ENCODE data around the gene C9orf153.
"Not testable (repeated sequence)": the region's sequence is repeated elsewhere in the genome, so short reads cannot be mapped to it uniquely, and the experiment has no call there.

Gene C9orf153

DNA sequence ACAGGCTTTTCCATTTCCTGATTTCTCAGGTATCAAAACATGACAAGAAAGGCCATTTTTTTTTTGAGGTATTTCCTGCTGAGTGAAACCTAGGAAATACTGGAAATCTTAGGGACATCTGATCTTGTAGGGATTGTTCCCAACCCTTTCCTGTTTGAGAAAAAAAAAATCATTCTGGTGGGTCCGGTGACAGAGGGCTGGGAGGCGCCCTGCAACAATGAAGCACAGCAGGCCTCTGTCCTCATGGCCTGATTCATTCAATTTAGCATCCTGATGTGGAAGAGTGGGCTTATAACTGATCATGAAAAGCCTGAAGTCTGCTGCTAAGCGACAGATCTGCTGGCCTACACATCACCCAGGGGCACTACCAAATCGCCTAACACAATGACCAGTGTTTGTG lies 3.0 kb upstream of the C9orf153 start:
- no peak for DNase-seq

DNA sequence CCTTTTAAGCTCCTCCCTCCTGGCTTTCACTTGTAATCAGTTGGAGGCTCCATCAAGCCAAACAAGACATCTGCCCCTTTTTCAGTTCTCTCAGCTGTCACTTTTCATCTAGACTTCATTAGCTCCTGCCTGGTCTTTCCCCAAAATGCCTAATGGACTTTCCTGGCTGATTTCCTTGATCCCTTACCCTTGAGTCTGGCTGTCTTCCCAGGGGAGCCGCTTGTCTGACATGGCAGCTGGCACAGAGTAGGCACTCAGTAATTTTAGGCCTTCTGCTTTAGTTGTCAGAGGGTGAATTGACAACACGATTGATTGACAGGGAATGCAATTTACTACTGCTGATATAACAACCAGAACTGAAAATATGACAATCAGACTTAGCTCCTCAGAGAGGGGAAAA lies 2.1 kb downstream of the C9orf153 start:
- peak in 1 of 3 experiments; percentile 9 for DNase-seq

DNA sequence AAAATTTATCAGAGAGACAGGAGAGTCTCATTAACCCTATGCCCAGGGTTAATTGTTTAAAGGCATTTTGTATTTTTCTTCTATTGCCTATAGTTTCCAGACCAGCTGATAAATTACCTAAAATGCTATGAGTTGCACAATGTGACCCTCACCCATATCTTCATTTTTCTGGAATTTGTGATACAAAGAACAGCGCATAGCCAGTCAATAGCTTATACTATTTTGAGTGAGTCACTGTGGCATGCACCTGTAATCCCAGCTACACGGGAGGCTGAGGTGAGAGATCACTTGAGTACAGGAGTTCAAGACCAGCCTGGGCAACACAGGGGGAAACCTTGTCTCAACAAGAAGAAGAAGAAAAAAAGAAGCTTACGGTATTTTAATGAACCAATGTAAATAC lies 2.8 kb downstream of the C9orf153 start:
- DNase-seq, result no peak

DNA sequence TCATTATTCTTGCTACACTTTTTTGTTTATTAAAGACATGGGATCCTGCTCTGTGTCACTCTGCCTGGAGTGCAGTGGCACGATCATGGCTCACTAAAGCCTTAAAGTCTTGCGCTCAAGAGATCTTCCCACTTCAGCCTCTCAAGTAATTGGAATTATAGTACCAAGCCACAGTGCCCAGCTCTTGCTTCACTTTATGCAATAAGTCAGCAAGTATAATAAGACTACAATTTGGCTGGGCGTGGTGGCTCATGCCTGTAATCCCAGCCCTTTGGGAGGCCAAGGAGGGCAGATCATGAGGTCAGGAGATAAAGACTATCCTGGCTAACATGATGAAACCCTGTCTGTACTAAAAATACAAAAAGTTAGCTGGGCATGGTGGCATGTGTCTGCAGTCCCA lies 5.9 kb downstream of the C9orf153 start:
- DNase-seq, result no peak

DNA sequence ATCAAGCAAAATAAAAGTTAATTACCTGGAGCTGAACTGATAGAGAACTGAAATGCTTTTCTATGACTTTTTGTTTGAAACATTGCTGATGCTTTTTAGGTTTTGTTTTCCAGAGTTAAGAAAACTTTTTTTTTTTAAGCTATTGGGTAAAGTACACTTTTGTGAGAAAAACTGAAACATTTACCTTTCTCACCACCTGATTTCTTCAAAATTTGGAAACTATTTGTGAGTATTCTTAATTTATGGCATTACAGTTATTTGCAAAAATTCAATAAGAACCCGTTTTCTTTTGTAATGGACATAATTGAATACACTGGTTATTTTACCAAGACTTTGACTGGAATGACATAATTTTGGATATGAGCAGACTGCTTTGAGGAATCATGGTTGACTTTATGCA lies 6.6 kb downstream of the C9orf153 start:
- no peak for DNase-seq

DNA sequence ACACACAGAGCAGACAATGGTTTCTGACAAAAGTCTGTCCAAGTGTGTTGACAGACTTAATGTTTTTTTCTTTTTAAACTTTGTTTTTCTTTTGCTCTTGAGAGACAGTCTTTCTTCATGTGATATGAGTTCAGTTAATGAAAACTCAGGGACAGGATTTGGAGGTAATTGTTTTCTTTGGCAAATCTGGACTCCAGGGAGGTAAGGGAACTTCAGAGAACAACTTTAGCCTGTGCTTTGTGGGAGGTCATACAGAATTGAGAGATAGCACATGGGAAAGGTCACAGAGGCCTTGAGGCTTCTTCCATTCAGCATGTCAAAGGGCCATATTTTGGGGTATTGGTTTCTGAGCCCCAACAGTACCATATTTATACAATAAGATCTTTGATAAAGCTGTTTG lies 9.3 kb downstream of the C9orf153 start:
- no peak for DNase-seq

DNA sequence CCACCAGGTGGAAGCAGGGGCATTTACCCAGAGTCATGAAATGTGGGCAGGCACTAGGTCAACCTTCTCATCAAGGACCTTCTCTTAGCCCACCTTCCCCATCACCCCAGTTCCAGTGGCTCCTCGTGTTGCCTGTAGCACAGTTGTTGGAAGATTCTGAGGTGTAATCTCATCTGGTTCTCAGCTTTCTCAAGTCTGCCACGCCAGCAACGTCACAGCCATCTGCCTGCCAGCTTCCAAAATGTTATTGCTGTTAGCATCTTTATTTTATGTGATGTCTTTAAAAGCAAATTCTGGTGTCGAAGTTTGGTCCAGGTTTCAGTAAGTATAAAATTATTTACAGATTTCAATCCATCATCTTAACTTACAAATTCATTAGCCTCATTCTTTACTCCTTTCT lies 10.7 kb downstream of the C9orf153 start:
- DNase-seq, result no peak

DNA sequence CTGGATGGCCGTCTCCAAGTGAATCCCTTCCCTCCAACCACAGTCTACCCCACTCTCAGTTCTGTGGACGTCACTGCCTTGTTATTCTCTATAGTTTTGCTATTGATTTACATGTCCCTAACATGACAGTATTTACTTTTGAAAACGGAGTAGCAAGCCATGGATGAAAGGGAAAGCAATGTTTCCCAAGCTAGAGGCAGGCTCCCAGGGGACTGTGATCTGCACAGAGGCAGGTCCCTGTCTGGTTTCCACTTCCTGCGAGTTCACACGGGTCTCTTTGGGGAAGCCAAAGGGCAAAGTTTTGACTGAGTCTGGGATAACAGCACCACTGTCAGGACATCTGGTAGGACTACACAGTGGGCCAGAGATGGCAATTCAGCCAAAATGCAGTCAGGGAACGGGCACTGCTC lies 12.7 kb downstream of the C9orf153 start:
- peak in 2 of 3 experiments; percentile 1 to 27 for DNase-seq

DNA sequence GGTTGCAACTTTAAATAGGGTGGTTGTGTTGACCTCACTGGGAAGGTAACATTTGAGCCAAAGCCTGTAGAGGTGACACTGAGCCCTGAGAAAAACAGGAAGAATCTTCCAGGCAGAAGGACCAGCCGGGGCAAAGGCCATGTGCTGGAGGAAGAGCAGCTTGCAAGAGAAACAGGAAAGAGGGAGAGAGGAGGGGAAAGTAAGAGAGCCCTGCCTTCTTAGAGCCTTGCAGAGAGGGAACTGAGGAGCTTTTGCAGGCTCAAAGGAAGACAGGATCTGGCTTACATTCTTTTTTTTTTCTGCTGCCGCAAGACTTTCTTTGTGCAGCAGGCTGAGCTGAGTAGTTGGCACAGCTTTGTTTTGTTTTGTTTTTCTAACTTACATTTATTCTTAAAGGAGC lies 17.4 kb downstream of the C9orf153 start:
- no peak for DNase-seq

DNA sequence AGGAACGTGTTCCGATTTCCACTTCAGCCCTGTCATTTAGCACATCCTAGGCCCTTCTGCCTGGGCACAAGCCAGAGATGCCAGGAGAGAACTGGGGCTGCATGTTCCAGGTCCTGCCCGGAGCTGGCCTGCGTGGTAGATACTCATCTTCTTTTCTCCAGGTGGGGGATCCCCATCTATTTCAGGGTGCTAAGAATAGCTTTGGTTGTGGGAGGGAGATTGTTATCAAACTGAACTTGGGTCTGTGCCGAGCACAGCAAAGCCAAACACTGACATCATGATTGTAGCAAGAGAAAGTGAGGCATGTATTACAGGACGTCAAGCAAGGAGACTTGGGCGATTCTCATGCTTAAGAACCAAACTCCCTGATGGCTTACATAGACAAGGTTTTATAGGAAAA lies 18.2 kb downstream of the C9orf153 start:
- no peak for DNase-seq

DNA sequence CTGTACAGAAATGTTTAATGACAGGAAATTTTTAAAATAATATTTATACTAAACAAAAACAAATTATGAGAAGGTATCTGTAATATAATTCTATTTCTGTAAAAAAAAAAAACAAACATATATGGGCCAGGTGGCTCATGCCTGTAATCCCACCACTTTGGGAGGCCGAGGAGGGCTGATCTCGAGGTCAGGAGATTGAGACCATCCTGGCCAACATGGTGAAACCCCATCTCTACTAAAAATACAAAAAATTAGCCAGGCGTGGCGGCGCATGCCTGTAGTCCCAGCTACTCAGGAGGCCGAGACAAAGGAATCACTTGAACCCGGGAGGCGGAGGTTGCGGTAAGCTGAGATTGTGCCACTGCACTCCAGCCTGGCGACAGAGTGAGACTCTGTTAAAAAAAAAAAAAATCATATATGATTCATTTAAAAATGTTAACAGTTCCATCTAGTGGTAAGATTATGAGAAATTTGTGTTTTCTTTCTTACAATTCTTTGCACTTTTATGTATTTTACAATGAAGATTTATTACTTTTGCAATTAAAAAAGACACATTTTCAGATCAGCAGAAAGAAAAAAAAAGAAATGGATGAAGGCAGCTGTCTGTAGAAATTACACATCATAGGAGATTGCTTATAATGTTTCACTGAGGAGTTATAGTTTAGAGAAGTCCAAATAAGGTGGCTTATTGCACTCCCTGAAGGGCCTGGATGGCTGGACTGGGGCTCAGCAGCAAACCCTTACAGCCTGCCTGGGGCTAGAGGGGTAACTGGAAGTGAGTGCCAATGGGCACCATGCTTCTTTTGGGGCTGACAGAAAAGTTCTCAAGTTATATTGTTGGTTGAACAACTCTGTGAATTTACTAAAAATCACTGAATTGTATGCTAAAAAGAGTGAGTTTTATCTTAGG lies 20.3 kb downstream of the C9orf153 start:
- DNase-seq, result peak in 1 of 3 experiments; percentile 32

DNA sequence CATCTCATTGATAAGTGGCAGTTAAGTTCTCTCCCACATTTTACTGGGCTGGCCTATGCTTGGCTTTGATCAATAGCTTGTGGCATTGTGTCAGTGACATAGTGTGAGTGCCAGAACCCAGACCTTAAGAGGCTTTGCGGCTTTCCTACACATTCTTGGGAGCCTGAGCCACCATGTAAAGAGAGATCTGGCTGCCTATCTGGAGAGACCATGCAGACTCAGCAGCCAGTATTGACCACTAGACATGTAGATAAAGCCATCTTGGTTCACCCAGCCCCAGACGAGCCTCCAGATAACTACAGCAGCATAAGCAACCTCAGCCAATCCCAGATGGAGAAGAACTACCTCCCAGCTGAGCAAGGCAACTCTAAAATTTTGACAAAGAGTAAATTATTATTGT lies 28.6 kb downstream of the C9orf153 start:
- DNase-seq, result no peak

DNA sequence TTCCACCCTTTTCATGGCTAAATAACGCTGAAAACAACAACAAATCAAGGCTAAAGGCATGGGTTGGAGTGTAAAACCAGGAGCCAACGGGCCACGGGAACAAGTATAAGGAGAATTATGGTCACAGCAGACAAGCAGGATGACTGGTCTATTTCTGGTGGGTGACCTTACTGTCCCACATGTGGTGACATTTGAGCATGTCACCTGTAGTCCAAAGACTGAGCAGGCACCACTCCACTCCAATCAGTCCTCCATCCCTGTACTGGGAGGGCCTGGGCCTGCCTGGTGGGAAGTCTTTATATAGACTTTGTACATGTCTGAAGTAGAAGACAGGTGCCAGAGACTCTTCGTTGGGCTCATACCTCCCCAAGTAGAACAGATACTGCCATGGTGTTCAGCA lies 36.8 kb downstream of the C9orf153 start:
- DNase-seq, result no peak

DNA sequence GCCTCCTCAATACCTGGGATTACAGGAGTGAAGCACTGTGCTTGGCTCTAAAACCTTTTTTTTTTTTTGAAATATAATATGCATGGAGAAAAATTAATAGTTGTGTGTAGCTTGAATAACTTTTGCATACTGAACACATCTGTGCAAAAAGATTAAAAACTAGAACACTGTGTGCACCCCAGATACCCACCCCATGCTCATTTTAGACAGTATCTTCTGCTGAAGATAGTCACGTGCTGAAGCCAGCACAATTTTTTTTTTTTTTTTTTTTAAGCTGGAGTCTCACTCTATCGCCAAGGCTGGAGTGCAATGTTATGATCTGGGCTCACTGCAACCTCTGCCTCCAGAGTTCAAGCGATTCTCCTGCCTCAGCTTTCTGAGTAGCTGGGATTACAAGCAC lies 39.9 kb downstream of the C9orf153 start:
- DNase-seq, result no peak

DNA sequence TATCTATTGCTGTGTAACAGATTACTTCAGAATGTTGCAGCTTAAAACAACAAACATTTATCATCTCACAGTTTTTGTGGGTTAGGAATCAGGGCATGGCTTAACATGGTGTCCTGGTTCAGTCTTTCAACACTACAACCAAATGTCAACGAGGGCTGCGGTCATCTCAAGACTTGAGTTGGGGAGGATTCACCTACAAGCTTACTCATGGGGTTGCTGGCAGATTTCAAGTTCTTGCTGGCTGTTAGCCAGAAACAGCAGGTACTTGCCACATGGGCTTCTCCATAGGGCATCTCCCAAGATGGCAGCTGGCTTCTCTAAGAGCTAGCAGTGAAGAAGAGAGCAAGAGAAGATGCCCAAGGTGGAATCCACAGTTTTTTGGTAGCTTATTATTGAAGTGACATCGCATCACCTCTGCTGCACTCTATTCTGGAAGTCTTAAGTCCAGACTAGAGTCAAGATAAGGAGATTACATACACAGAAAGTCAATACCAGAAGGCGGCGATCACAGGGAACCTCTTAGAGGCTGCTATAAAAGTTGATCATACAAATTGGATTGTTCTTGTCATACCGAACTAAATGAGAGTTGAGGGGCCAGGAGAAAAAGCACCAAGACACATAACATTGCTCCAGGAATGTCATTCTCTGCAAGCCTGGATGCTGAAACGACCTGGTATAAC lies 42.2 kb downstream of the C9orf153 start:
- DNase-seq, result no peak

DNA sequence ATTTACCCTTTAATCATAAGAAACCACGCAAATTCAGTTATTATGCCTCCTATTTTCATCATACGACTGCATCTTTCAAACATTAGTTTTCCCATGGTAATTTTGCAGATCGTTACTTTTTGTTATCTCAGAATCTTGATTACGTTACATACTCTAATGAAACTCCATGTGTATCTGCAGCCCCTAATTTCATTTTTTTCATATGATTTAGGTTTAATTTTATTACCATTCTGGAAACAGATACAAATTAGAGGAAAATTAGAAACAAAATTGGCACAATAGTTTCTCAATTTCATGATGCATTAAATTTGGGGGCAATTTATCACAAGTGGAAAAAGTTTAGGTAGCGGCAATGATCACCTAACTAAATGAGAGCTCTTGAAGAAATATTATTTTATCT lies 52.3 kb downstream of the C9orf153 start:
- no peak for DNase-seq

DNA sequence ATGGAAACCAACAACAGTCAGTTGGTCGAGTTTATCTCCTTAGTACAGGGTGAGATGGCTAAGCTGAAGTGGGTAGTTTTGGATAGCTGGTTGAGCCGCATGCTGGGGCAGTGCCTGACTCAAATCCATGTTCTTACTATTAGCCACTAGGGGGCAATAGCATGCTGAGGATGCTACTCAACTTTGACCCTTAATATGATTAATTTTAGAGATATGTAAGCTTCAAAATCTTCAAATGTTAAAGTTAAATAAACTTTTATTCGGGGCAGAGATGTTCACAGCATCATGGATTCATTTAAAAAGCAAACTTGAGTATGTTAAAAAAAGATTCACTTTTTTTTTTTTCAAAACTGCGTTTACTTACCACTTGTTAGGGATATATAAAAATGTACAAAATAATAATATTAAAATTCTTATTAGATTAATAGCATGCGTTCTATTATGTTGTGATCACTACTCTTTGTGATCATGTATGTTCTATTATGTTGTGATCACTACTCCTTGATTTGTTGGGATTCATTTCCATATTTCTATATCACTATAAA lies 57.0 kb downstream of the C9orf153 start:
- peak; percentile 23 to 70 (median 24) for DNase-seq

DNA sequence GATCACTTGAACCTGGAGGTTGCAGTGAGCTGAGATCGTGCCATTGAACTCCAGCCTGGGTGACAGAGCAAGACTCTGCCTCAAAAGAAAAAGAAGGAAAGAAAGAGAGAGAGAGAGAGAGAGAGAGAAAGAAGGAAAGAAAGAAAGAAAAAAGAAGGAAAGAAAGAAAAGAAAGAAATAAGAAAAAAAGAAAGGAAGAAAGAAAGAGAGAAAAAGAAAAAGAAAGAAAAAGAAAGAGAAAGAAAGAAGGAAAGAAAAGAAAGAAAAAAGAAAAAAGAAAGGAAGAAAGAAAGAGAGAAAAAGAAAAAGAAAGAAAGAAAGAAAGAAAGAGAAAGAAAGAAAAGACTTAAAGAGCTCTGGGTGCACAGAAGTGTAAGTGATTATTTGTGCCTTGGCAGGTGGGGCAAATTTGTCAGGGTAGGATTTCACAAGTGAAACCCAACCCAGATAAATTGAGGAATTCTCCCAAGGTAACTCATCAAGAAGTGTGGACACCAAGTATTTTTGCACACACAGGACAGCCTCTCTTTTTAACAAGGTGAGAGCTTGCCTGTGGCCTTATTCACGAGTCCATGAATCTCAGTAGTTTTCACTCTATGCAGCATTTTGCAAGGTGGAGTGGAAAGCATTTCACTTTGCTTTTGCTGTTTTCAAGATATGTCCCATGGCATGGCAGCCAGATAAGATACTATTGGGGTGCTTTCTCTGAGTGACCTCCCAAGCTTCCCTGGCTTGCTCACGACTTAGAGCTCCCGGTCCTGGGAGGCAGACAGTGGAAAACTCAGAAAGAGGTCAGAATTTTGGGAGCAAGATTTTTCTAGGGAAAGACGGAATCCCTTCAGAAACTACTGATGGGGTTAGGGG lies 57.8 kb downstream of the C9orf153 start:
- DNase-seq, result peak in 1 of 3 experiments; percentile 28

DNA sequence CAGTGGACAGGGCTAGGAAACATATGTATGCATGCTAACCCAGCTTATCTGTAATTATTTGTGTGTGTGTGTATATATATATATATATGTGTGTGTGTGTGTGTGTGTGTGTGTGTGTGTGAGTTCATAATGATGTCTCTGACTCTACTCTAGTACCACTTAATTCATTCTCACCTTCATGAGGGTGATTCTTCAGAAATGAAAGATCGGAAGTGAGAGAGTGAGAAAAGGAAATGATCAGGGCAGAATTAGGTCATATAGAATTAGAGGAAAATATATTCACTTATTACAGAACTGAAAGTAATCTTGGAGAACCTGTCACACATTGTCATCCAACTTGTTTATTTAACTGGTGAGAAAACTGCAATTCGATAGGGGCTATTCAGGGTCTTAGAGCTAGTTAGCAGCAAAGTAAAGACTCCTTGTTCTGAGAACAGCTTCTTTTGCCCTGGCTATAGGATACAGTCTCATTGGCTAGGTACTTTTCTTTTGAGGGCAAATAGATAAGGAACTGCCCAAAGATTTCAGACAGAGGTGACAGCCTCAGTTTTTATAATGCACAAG lies 58.8 kb downstream of the C9orf153 start:
- peak in 1 of 3 experiments; percentile 17 for DNase-seq

DNA sequence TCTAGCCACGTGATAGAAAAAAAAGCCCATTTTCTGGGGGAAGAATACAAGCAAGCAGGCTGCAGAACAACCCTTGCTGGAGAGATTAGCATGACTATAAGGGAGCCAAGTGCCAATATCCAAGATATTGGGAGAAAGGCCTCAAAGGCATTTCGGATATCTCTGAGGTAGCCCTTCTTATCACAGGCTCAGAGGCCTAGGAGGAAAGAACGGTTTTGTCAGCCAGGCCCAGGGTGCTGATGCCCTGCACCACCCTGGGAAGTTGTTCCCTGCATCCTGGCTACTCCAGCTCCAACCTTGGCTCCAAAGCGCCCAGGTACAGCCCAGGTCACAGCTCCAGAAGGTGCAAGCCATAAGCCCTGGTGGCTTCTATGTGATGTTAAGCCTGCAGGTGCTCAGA lies 66.4 kb downstream of the C9orf153 start:
- DNase-seq, result no peak

DNA sequence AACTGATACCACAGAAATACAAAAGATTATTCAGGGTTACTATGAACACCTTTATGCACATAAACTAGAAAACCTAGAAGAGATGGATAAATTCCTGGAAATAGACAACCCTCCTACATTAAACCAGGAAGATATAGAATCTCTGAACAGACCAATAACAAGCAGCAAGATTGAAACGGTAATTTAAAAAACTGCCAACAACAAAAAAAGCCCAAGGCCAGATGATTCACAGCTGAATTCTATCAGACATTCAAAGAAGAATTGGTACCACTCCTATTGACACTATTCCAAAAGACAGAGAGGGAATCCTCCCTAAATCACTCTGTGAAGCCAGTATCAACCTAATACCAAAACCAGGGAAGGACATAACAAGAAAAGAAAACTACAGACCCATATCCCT lies 68.8 kb downstream of the C9orf153 start:
- not testable (repeated sequence) for DNase-seq

DNA sequence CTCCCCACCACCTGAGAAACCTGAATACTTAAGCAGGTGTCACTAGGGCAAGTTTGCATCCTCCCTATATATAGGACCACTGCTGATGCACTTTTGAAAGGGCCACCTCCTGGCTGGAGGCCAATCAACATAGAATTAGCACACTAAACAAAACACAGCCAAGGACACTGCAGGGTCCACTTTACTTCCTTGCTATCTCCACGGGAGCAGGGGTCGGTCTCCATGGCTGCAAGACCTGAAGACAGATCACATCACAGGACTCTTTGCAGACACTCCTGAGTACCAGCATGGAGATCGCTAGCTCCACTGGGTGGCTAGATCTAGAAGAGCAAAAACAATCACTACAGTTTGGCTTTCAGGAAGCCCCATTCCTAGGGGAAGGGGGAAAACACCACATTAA lies 72.3 kb downstream of the C9orf153 start:
- peak in 2 of 3 experiments; percentile 43 to 83 for DNase-seq

DNA sequence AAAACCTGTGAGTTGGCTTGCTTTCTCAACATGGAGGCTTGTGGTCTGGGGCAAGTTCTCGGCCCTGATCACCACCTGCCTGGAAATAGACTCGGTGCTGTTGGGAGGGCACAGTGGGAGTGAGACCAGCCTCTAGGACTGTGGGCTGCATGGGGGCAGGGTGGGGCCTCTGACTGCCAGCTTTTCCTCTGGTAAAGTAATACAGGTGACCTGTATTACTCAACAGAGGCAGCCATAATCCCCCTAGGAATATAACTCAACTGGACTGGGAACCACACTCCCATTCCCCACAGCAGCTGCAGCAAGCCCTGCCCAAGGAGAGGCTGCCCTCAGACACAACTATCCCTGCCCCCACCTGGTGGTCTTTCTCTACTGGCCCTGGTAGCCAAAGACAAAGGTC lies 72.8 kb downstream of the C9orf153 start:
- DNase-seq, result no peak
